Ishikawa (cell line): ENCODE results near the gene KIF15.

Experiments used
- CREB1 ChIP-seq: IDR thresholded peaks from 2 replicates; pipeline ENCODE4 v1.6.1; 2012; ENCODE audit warnings: low read depth
- EP300 ChIP-seq: IDR thresholded peaks from 2 replicates; pipeline ENCODE4 v1.6.1; 2012; ENCODE audit warnings: borderline replicate concordance
- MAX ChIP-seq: IDR thresholded peaks from 2 replicates; pipeline ENCODE4 v1.6.1; 2012
- NFIC ChIP-seq: IDR thresholded peaks from 2 replicates; pipeline ENCODE4 v1.6.1; 2012
- RAD21 ChIP-seq: IDR thresholded peaks from 2 replicates; pipeline ENCODE4 v1.6.1; 2012; ENCODE audit warnings: low read depth
- REST ChIP-seq: IDR thresholded peaks from 2 replicates; pipeline ENCODE4 v1.6.1; 2012; ENCODE audit warnings: low read depth, mild to moderate bottlenecking
- TAF1 ChIP-seq: IDR thresholded peaks from 2 replicates; pipeline ENCODE4 v1.6.1; 2012; ENCODE audit warnings: low read depth, mild to moderate bottlenecking
- YY1 ChIP-seq: IDR thresholded peaks from 2 replicates; pipeline ENCODE4 v1.6.1; 2012; ENCODE audit warnings: low read depth
- TF ChIP-seq, protein P1 (sequence below): IDR thresholded peaks from 2 replicates; pipeline ENCODE4 v1.6.1; 2012

DNA sequence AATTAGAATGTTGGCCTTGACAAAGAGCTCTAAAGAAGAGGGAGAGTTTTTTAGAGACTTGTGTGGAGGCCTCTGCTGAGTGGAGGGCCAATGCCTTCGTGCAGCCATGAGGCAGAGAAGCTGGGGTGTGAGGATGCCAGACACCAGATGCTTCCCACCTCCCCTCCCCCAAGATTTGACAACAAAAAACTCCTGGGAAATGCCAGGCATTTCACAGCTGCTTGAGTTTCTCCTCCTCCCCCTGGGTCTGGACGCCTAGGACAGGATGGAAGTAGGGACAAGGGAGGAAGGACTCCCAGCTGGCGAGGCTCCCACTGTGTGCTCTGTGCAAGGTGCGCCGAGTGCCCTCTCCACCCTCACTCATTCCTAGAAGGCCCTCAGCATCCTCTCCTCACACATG is 132.9 kb downstream of the KIF15 start:
- TF ChIP-seq MAX (no peak), EP300 (no peak), TAF1 (no peak), NFIC (no peak), YY1 (no peak), RAD21 (no peak), CREB1 (no peak), REST (no peak)
- TF ChIP-seq, protein P1, sequence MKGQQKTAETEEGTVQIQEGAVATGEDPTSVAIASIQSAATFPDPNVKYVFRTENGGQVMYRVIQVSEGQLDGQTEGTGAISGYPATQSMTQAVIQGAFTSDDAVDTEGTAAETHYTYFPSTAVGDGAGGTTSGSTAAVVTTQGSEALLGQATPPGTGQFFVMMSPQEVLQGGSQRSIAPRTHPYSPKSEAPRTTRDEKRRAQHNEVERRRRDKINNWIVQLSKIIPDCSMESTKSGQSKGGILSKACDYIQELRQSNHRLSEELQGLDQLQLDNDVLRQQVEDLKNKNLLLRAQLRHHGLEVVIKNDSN = no peak
